SK-MEL-5 (cell line): ENCODE measurements around the gene IGF2BP3. TPM values are rescaled to one million over a fixed set of nuclear protein-coding genes. Genes with fewer than 3 reads are reported as not detected.

Experiments used
- DNase-seq: peaks from one replicate; pipeline ENCODE4 v3.0.0-alpha.2; 2016; ENCODE audit warnings: low read depth, low spot score
- in situ Hi-C: cut with HindIII; loops from 2 replicates; pipeline ENCODE4 v1.10.0; 2016; ENCODE audit warnings: low sequenced_read_pairs, high pct_unique_total_duplicates, low pct_unique_long_range_greater_than_20kb
- total RNA-seq: library from RNA; depleted of rRNA; stranded (reverse); fragments of >200 nt; shearing (Covaris generic); gene quantifications from 2 replicates; pipeline ENCODE4 v1.2.3, GENCODE V29; 2014

IGF2BP3 gene
- total RNA-seq, 1 experiment from 2014 or later = 69.0 TPM

GRCh38 chr7:23371654-23372053 is 98.6 kb downstream of the IGF2BP3 start:
- DNase-seq = no peak
- in situ Hi-C loops = no loop called here

GRCh38 chr7:23369695-23370404 is 100.4 kb downstream of the IGF2BP3 start:
- DNase-seq = no peak
- in situ Hi-C loops = no loop called here

- DNase-seq = no peak
Observed at GRCh38 chr7:23369100-23369499, 101.2 kb downstream of the IGF2BP3 start.

GRCh38 chr7:23358152-23358674 is 112.1 kb downstream of the IGF2BP3 start:
- DNase-seq = no peak
- in situ Hi-C loops = no loop called here

More at GRCh38 chr7:23369100-23369499, 101.2 kb downstream of the IGF2BP3 start:
- in situ Hi-C loops = no loop called here

- in situ Hi-C loops = no loop called here
- peak; percentile 65 for DNase-seq
Observed at GRCh38 chr7:23357190-23358093, 112.8 kb downstream of the IGF2BP3 start.

- in situ Hi-C loops = no loop called here
- DNase-seq = no peak
Observed at GRCh38 chr7:23356726-23357125, 113.6 kb downstream of the IGF2BP3 start.

- in situ Hi-C loops = no loop called here
- DNase-seq = no peak
Observed at GRCh38 chr7:23356168-23356567, 114.1 kb downstream of the IGF2BP3 start.

- peak; percentile 55 for DNase-seq
- in situ Hi-C loops = no loop called here
Observed at GRCh38 chr7:23353172-23353571, 117.1 kb downstream of the IGF2BP3 start.

- in situ Hi-C loops = no loop called here
- peak; percentile 62 for DNase-seq
Observed at GRCh38 chr7:23350466-23350865, 119.8 kb downstream of the IGF2BP3 start.

- in situ Hi-C loops = no loop called here
- DNase-seq = no peak
Observed at GRCh38 chr7:23349484-23350157, 120.7 kb downstream of the IGF2BP3 start.

- in situ Hi-C loops = no loop called here
- peak; percentile 86 for DNase-seq
Observed at GRCh38 chr7:23347682-23348180, 122.6 kb downstream of the IGF2BP3 start.

GRCh38 chr7:23347033-23347681 is 123.1 kb downstream of the IGF2BP3 start:
- in situ Hi-C loops = no loop called here
- peak; percentile 24 for DNase-seq

- in situ Hi-C loops = no loop called here
- DNase-seq = no peak
Observed at GRCh38 chr7:23346316-23346715, 124.0 kb downstream of the IGF2BP3 start.

GRCh38 chr7:23345601-23346000 is 124.7 kb downstream of the IGF2BP3 start:
- no peak for DNase-seq
- in situ Hi-C loops = no loop called here

GRCh38 chr7:23343806-23344475 is 126.3 kb downstream of the IGF2BP3 start:
- in situ Hi-C loops = no loop called here

GRCh38 chr7:23343102-23343501 is 127.2 kb downstream of the IGF2BP3 start:
- in situ Hi-C loops = no loop called here
- no peak for DNase-seq

More at GRCh38 chr7:23343806-23344475, 126.3 kb downstream of the IGF2BP3 start:
- no peak for DNase-seq
